Keratinocyte (primary cell): ENCODE data around the gene SMIM36.

Experiments
- CTCF ChIP-seq, 3 experiments: IDR thresholded peaks in 1 of 3; conservative IDR thresholded peaks in 1 of 3; optimal IDR thresholded peaks in 1 of 3; 2 replicates in 2 of 3; 3 replicates in 1 of 3; pipeline versions ENCODE3 to v1.5.1; 2011; ENCODE audit warnings: low read length in 3 of 3, mild to moderate bottlenecking in 3 of 3, moderate library complexity in 2 of 3, control low read depth in 1 of 3, inconsistent platforms in 1 of 3; ENCODE audit not compliant: insufficient read depth in 2 of 3; ENCODE audit errors: extremely low read depth in 1 of 3
- EZH2 ChIP-seq: IDR thresholded peaks from one replicate; pipeline ENCODE4 v1.6.1; 2012; ENCODE audit warnings: inconsistent platforms, mild to moderate bottlenecking, low read length, moderate library complexity

DNA sequence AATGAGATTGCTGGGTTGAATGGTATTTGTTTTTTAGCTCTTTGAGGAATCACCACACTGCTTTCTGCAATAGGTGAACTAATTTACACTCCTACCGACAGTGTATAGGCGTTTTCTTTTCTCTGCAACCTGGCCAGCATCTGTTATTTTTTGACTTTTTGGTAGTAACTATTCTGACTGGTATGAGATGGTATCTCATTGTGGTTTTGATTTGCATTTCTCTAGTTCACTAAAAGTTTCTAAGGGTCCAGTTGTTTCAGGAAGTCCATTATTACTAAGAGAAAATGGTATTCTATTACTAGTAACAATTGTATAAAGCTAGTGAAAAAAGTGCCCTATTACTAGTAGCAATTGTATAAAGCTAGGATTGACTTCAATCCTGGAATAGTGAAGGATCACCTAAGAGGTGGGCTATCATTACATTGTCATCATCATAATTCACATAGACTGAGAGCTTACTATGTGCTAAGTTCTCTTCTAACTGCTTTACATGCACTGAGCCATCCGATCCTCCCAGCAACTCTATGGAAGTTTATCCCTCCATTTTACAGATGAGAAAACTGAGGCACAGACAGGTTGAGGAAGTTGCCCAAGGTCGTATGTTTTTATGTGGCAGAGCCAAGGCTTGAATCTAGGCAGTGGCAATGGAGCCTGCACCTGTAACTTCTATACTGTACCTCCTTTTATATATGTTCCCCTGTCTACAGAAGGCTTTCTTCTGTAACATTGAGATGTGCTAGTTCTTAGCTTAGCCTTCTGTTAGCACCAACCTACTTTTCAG is 13.4 kb upstream of the SMIM36 start:
- TF ChIP-seq CTCF (optimal IDR thresholded peaks at IDR 0.05 in 1 of 3, IDR thresholded peaks at IDR 0.05 in 1 of 3, conservative IDR thresholded peaks at IDR 0.05 in 1 of 3; ENCODE audit: extremely low read depth in 1 of 3, insufficient read depth in 2 of 3, low read length in 3 of 3) (no peak), EZH2 (no peak)
